ENCODE measurements around the gene RNPEPL1.

RNPEPL1 gene

DNA sequence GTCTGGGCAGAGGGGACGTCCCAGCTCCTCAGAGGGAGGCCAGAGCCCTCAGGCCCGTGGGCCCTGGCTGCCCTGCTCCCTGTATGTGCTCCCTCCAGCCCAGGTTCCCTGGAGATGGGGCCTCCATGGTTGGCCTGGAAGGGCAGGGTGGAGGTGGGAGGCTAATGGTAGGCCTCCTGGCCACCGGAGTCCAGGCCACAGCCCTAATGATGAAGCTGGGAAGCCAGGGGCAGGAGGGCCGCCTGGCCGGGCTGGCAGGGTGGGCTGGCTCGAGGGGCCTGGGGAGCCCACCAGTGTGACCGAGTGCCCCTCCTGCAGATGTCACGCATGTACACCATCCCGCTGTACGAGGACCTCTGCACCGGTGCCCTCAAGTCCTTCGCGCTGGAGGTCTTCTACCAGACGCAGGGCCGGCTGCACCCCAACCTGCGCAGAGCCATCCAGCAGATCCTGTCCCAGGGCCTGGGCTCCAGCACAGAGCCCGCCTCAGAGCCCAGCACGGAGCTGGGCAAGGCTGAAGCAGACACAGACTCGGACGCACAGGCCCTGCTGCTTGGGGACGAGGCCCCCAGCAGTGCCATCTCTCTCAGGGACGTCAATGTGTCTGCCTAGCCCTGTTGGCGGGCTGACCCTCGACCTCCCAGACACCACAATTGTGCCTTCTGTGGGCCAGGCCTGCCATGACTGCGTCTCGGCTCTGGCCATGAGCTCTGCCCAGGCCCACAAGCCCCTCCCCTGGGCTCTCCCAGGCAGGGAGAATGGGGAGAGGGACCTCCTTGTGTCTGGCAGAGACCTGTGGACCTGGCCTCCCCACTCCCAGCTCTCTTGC, 9.2 kb downstream of the RNPEPL1 start:
- no peak for DNase-seq

DNA sequence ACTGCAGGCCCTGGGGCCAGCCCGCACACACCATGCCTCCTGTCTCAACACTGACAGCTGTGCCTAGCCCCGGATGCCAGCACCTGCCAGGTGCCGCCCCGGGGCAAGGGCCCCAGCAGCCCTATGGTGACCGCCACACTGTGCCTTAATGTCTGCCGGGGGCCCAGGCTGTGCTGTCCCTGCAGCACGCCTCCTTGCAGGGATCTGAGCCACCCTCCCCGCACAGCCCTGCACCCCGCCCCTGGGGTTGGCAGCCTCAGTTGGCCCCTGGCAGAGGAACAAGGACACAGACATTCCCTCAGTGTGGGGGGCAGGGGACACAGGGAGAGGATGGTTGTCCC, 9.8 kb downstream of the RNPEPL1 start:
- DNase-seq: no peak

DNA sequence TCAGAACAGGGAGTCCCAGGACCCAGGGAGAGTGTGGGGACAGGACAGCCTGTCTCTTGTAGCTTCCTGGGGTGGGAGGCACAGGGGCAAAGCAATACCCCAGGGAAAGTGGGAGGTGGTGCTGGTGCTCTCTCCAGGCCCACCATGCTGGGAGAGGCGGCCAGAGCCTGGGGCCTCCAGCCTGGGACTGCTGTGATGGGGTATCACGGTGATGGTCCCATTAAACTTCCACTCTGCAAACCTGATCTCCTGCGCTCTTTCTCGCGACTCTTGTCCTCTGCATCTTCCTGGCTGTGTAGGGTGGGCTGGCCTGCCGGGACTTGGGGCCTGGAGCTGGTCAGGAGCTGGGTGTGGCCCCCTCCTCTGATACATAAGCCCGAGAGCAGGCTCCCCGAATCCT, 10.2 kb downstream of the RNPEPL1 start:
- no peak for DNase-seq

DNA sequence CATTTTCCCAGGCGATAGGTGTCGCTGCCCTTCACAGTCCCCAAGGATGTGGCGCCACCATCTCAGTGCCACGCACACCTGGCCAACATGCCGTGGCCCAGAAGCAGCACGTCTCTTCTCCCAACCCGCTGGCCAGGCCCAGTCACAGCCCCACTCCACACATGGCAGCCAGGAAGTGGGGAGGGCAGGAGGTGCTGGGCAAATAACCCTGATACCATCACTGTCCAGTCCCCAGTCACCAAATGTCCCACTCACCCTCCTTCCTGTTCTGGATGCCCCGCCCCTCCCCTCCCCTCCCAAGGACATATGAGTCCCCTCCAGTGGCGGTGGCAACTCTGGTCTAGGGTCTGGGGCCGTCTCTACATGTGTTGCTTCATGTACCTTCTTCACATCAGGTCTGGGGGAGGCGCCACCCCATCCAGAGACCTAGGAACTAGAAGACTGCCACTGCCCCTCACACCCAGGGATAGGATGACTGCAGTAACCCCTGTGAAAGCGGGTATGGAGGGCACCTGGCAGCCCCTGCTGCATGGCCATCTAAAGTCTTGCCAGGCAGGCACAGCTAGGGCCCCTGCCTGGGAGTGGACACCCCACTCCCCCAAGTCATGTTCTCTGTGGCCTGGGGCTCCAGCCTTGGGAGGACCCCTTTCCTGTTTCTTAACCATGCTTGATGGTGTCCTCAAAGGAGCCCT, 10.9 kb downstream of the RNPEPL1 start:
- no peak for DNase-seq

DNA sequence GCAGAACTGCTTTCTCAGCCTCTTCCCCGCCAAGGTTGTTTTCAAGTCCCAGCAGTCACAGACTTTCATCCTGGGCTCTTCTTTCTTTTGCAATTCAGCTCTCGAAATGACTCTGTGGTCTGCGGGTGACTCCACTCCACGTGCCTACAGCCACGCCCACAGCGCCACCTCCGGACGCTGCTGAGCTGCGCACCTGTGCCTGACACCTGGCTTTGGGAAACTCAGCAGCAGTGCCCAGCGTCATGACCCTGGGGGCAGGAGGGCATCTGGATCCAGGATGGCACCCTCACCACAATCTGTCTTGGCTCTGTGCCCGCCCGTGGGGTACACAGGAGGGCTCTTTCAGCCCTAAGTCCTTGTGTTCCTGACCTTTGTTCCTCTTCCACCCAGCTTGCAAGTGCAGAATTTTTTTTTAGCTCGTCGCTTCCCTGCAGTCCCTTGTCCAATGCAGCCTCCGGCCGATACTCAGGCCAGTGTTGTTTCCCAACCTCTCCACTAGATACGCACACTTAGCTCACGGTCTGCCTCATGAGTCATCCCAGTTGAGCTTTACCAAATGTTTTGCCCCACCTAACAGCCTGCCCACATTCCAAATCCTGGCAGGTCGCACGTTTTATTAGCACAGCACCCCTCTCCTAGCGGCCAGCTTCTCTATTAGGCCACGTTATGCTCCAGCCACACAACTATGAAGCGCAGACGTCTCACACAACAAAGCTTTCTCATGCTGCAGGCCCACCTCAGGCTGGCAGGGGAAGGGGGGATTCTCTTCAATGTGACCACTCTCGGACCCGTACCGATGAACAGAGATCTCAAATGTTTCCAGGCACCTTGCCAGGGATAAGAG, 11.7 kb downstream of the RNPEPL1 start:
- DNase-seq: peak; percentile 78

DNA sequence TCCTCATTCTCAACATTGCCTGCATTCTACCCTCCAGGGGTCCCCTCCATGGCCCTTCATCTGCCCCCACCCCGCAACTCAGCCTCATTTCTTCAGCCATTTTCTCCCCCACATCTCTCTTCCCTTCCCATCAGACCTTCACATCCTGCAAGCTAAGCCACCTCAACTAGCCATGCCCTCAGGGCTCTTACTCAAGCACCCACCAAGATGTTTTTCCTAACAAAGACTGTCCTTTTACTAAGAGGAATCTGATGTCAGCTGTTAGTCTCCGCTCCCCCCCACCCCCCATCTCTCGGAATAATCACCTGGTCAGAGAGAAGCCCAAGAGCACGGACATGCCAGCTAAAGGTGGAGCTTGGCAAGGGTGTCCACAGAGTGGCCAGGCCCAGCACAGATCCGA, 13.5 kb downstream of the RNPEPL1 start:
- DNase-seq: no peak

DNA sequence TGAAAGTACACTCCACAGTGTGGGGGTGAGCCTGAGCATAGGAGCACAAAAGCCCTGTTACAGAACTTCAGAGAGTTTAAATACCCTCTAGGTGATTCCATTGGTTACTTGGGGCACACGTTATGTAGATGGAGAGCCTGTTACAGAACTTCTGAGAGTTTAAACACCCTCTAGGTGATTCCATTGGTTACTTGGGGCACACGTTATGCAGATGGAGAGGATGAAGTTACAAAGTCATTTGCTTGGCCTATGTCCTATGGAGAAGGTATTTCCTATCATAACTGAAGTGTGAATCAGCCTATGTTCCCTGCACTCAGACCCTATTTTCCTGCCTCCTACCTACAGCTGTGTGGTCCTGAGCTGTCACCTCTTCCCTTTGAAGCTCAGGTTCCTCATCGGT, 14.5 kb downstream of the RNPEPL1 start:
- no peak for DNase-seq

DNA sequence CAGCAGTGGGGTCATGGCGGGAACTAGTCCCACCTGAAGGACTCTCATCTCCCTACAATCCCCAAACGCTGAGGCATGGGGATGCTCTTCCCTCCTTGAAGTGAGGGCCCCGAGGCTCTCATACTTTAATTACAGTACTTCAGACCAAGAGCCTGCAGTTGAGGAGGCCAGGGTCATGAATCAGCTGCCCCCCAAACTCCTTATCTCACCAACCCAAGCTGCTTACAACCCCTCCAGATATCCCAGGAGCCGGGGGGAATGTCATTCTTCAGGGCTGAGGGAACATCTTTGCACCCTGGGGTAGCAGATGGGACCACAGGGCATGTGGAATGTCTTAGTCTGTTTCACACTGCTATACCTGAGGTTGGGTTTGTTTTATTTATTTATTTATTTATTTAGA, 15.5 kb downstream of the RNPEPL1 start:
- DNase-seq: no peak

DNA sequence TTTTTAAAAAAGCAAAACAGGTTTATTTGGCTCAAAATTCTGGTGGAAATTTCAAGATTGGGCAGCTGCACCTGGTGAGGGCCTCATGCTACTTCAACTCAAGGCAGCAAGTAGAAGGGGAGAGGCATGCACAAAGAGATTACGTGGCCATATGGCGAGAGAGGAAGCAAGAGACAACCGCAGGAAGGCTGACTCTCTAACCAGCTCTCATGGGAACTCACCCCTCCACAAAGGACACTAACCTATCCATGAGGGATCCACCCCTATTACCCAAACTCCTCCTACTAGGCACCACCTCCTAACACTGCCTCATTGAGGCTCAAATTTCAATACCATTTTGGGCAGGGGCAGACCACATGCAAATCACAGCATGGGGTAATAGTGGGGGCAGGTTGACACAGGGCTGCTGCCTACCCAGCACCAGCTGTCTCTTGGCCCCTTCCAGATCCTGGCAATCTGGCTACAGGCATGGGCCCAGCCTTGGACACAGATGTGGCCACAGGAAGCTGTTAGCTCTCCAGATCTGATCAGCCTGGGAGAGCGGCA, 16.3 kb downstream of the RNPEPL1 start:
- no peak for DNase-seq

DNA sequence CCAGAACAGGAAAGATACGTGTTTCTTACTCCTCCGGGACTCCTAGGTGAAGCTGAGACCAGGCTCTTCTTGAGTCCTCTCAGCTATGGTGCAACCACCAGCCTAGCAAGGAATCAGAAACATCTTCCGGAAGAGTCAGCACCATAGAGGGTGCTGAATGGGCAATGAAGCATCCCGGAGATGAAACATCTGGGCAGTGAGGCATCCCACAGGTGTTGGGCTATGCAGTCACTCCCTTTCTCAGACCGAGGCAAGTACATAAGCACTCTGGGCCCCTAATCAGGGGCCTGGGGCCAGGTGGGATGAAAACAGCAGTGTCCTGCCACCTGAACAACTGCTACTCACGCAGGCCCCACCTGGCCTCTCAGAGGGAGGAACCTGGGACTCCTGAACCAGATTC, 16.8 kb downstream of the RNPEPL1 start:
- no peak for DNase-seq

DNA sequence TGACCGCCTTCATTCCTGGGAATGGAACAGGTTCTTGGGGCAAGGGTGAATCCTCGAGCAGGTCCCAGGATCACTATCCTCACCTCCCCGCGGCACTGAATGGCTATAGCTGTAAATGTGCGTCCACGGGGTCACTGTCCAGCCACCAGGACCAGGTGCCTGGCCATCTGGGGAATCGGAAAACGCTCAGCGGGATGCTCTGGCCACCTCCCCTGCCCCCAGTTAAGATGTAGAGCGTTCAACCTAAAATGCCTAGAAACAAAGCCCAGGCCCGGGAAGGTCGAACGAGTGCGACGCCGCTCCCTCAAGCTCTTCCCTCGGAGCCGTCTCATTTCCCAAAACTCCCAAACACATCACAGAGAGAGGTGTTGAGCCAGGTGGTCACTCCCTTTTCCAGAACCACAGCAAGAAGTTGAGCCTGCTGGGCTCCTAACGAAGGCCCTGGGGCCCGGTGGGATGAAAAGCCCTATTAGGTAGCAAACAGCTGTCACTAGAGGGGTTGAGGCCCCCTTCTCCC, 17.5 kb downstream of the RNPEPL1 start:
- DNase-seq: no peak

DNA sequence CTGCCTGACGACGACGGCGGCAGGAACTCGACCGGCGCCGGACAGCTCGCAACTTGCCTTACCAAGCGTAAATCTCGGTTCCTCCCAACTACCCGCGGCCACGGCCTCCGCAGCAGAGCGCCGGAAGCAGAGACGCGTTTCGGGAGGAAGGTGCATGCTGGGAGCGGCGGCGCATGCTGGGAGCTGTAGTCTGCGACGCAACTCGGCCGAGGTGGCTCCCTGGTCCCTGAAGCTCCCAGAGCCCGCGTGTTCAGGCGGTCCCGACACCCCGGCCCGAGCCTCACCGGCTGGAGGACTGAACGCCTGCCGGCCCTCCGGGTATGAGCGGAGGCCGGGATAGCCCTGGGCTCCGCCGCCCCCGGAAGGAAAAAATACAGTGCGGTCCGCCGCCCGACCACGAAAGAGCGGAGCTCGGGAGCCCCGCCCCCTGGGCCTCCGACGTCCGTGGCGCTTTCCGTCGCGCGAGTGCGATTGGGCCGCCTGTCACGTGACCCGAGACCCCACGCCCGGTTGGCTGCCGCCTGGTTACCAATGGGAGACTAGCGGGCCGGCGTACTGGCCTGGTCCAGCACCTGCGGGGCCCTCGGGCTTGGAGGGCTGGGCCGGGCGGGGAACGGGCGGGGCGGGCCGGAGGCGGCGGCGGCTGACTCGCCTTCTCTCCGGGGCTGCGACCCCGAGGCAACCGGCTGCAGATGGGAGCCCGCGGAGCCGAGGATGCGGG, 18.1 kb downstream of the RNPEPL1 start, which contains the start of gene CAPN10:
TSS of gene CAPN10 (plus strand) at position 537 of the 721 bp plus-strand sequence. CDS start at position 715, 178 bp downstream.
- DNase-seq: peak; percentile 95

DNA sequence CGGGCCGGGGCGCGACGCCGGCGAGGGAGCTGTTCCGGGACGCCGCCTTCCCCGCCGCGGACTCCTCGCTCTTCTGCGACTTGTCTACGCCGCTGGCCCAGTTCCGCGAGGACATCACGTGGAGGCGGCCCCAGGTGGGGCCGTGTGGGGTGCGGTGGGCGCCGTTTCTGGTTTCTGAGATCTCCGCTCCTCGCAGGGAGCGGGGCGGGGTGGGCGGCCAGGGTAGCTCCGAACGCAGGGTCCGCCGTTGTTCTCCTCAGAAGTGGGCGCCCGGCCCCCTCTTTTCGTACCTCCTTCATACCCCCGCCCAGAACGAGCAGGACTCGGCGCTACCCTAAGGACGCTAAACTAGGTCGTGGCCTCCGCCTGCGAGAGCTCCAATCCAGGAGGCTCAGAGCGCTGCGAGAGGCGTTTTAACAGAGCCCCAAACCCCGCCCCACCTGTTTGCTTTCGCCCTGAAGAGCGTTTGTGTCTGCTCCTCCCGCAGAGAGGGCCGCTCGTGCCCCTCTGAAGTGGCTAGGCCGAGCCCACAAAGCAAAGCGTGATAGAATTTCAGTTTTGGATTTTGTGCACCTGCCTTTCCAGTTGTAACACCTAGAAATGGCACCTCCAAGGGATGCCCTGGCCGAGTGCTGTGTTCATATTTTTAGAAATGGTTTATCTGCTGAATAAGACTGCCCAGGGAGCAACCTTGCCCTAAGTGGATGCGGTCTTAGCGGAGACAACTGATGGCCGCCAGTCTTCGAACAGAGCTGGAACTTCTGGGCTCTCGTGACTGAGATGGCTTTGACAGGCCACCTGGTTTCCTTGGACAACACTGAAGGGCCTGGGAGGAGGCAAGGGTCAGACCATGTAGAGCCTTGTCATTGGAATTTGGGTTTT, 18.9 kb downstream of the RNPEPL1 start:
- DNase-seq: peak; percentile 51

DNA sequence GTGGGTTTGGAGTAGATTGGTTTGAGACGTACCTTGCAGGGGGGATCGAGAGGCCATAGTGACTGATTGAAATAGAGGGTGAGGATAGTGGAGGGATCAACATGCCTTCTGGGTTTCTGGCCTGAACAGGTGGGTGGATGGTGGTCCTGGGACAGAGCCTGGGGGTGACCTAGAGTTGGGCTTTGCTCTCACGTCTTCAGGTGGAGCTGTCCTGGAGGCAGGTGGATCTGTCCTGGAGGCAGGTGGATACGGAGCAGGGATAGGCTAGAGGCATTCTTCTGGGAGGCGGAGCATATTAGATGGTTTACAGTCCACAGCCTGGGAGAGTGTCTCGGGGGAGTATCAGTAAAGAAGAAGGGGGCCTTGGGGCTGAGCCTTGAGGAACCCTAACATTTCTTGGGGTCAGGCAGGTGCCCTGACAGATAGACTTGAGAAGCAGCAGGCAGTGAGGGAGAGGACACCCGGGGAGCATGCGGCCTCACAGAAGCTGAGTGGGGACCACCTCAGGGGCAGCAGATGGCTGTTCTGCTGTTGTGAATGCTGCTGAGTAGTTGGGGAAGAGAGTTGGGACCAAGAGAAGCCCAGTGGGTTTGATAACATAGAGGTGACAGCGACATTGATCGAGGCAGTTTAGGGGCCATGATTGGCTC, 19.8 kb downstream of the RNPEPL1 start:
- DNase-seq: no peak

DNA sequence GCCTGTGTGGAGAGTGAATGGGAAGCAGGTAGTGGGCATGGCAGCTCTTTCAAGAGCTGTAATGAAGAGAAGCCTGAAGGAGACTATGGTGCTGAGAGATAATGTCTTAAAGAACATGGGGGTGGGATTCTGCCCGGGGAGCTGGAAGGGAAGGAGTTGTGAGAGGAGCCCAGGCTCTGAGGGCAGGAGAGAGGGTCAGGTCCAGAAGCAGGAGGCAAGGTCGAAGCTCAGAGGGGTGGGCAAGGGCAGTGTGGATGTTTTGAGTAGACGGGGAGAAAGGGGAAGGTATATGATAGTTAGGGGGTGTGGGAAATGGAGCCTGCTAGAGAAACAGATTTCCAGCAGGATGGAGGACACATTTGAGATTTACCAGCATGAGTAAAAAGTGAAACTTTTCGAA, 20.4 kb downstream of the RNPEPL1 start:
- no peak for DNase-seq

DNA sequence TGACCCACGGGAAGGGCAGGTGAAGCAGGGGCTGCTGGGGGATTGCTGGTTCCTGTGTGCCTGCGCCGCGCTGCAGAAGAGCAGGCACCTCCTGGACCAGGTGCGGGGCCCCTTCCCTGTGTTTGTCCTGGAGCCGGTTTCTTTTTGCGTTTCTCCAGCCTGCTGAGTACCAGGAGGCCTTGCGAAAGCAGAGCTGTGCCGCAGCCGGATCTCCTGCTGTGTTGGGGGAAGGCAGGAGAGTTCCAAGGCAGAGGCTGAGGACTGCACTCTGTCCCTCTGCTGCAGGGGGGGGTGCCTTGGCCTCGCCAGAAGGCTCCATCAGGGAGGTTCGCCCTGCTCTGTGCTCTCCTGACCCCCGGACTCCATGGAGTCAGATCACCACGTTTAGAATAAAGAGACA, 21.1 kb downstream of the RNPEPL1 start:
- DNase-seq: no peak

DNA sequence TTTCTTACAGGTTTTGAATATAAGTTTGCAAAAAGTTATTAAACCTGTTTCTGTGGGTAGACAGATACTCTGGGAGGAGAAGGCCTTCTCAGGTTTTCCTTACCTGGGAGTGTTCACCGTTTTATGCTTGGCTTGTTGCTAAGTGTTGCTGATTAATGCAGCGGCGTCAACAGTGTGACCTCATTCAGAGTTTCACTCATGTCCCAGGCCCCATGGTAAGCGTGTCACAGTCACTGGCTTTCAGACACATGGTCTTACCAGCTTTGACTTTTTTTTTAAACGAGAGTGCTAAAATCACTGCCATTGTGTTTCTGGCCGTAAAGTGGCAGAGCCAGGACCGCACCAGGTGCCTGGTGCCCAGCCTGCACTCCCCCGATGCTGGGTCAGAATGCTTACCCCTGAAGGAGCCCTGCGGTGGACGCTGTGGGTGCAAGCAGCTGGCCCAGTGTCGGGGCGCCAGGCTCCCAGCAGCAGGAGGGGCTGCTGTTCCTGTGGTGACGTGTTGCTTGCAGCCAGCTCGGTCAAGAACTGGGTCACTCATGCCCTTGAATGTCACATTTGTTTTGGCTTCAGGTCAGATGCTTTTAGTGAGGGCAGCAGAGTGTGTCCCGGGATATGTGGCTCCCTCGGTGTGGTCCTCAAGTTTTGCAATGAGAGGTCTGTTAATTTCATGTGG, 21.7 kb downstream of the RNPEPL1 start:
- DNase-seq: no peak

DNA sequence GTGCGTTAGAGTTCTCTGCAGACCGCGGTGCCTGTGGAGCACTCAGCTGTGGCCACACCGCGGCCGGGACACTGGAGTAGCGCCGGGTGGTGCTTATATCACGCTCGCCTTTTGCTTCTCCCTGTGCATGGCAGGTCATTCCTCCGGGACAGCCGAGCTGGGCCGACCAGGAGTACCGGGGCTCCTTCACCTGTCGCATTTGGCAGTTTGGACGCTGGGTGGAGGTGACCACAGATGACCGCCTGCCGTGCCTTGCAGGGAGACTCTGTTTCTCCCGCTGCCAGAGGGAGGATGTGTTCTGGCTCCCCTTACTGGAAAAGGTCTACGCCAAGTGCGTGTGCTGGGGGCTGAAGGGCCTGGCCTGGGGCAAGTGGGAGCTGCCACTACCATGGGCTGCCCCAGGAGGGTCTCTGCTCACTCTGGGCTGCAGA, 22.4 kb downstream of the RNPEPL1 start:
- DNase-seq: no peak

DNA sequence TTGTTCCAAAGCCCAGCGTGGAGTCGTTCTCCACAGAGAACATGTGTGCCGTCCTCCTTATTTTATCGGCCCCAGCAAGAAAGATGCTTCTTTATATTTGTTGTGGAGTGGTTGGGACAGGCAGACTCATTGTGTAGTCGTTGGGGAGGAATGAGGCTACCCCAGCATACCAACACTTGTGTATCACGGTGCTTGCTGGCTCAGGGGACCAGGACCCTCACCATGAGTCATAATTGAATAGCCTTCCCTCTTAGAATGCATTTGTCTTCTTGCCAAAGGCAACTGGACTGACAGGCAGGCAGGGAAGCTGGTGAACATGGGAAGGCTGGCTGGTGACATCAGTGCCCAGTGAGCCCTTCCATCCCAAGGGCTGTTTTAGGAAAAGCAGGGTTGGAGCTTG, 22.9 kb downstream of the RNPEPL1 start:
- no peak for DNase-seq

DNA sequence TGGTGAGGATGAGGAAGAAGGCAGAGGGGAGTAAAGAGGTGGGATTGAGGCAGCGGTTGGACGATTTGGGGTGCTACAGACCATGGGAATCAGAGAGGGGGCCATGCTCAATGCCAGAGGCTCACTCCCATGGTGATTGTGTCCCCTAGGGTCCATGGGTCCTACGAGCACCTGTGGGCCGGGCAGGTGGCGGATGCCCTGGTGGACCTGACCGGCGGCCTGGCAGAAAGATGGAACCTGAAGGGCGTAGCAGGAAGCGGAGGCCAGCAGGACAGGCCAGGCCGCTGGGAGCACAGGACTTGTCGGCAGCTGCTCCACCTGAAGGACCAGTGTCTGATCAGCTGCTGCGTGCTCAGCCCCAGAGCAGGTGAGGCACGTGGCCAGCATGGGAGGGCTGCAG, 23.5 kb downstream of the RNPEPL1 start:
- no peak for DNase-seq

Measured in activated effector memory CD4-positive, alpha-beta T cell treated with Interleukin-2 at 50 U/mL for 16 hours (primary cell).